Stimulated activated CD4-positive, alpha-beta T cell treated with anti-CD3 and anti-CD28 coated beads, Interleukin-2, amount 100 ng/mL, for 4 hours (primary cell): Measurements from ENCODE around the gene PLK3.
"Not testable (repeated sequence)": the region's sequence is repeated elsewhere in the genome, so short reads cannot be mapped to it uniquely, and the experiment has no call there.

Experiments used
- DNase-seq: peaks from one replicate; pipeline ENCODE4 v3.0.0-alpha.2; 2020; ENCODE audit warnings: low read depth

Gene PLK3

DNA sequence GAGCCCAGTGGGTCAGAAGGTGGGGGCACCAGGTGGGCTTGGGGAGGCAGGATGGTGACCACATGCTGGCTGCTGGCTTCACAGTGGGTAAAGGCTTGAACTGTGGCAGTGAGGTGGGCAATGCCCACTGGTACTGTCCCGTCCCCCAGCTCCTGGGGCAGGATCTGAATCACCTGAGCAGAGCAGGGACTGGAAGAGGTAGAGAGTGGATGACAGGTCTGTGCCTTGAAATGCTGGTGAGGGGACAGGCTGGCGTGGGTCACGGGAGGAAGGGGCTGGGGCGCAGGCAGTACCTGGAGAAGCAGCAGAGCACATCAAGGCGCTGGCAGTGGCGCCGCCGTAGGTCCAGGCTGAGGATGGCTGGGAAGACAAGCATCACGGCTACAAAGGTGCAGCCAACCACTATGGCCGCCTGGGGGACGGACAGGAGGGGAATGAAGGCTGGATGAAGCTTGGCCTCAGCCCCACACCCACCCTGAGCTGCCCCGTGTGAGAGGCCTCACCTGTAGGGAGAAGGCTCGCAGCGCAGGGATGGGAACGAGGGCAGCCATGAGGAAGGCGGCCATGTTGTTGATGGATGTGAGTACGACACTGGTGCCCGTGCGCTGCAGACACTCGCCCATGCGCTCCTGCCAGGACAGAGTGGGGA is 27.9 kb downstream of the PLK3 start:
- DNase-seq: no peak

DNA sequence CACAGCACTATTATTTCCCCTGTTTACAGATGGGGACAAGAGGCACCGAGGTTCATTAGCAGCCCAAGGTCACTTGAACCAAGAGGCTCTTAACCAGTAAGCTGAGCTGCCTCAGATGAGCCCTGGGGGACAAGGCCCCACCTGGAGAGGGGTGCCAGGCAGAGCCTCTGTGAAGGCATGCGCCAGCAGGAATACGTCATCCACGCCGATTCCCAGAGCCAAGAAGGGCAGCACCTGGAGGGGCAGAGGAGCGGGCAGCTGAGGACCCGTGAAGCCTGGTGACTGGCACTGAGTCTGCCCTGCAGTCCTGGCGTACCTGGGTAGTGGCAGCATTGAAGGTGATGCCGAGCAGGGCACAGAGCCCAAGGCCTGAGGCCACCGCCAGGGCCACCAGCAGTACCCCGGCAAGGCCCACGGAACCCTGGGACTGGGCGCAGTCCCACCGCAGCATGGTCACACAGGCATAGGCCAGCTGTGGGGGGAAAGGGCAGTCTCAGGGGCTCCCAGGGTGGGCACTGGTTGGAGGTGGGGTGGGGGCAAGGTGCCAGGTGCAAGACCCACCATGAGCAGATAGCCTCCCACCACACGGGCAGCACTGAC is 28.8 kb downstream of the PLK3 start:
- DNase-seq: no peak

DNA sequence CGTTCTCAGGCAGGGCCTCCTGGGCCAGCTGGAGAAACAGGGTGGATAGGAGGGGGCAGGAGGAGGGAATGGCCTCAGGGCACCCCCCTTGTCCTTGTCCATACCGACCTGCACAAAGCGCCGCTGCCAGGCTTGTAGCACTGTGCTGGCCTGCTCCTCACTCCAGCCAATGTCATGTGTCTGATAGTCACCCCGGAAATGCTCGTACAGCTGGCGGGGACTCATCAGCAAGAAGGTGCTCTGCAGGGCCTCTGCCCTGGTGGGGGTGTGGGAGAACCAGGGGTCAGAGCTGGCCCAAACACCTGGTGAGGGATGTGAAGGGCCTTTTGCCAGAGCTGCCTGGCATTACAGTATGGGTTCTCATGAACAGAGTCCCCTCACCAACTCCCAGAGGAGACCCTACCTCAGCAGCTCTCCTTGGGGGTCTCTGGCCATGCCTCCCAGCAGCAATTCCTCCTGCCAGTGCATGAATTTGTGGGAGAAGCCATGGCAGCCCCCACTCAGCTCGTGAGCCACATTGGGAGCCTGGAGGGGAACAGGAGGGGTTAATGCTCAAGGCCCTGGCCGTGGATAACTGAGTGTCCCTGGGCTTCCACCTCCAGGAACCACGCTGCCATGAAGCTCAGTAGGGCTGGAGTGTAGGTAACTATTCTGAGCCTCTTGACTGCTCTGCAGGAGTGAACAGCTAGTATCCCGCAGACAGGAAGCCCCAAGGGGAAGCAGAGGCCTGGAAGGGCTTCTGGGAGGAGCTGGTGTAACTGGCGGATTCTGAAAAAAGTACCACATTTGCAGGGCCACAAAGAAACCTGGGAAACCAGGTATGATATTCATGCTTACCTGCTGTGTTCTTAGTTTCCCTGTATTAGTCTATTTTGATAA is 29.6 kb downstream of the PLK3 start:
- DNase-seq: no peak

DNA sequence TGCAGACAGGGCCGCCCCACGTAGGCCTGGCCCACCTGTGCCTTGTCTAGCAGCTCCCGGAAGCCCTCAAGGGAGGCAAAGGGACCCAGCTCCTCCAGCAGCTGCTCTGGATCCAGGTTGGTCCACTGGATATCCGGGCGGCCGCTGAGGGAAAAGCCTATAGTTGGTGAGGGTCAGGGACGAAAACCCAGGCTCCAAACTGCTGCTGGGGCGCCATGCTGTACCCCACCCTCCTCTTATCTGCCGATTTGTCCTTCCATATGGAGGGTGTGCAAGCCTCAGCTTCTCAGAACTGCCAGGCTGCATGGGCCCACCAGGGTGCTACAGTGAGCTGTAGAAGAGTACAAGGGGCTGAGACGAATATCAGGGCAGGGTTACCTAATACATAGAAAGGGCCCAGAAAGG is 30.7 kb downstream of the PLK3 start:
- DNase-seq: no peak

DNA sequence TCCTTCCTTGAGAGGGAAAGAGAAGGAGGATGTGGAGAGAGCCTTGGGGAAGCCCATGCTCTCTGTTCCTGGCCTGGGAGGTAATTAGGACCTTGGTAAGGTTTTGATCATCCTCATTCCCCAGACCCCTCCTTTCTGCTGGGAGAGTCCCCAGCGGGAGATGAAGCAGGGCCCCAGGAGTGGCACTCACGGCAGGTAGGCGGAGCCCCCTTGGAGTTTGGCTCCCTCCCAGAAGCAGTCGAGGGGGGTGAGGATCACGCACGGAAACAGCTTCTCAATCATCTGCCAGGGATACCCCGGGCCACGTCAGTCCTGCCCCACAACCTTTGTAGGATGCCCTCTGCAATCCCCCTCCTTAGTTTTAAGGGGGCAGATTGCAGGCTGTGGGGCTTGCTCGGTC is 31.3 kb downstream of the PLK3 start:
- no peak for DNase-seq

DNA sequence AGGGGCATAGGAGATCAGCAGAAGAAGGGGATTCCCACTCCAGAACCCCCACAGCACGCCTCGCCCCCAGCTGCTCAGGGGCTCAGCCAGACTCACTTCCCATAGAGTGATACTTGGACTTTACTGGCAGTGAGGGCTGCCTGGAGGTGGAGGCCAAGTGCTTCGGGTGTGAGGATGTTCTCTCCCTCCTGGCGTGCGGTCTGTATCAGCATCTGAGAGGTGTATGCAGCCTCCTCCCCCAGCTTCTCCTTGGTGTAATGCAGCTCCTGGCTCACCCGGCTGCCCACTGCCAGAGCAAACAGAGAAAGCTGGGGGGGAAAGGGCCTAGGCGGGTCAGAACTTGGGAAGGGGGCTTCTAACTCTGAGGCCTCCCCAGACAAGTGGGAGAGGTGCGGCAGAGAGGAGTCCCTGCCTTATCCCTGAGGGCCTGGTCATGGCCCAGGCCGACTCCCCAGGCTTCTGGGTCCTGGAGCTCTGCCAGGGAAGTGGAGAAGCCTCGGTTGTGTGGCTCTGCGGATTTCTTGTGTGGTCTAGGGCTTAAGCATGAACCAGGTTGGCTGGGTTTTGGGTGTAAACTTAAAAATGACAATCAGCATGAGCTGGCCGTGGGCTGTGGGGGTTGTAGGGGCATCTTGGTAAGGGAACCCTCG is 32.0 kb downstream of the PLK3 start:
- no peak for DNase-seq

DNA sequence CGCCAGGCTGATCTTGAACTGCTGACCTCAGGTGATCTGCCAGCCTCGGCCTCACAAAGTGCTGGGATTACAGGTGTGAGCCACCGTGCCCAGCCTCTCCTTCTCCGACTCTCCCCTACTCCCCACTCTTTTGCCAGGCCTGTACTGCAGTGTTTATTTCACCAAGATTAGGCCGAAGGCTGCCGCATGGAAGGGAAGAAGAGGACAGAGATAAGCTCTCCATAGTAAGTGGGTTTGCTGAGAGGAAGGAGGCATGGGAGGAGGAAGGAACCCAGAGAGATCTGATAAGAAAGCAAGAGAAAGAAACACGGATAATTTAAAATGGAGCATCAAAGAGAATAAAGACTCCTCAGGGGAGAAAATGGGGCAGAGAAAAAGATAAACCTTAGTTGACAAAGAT is 34.2 kb downstream of the PLK3 start:
- no peak for DNase-seq

DNA sequence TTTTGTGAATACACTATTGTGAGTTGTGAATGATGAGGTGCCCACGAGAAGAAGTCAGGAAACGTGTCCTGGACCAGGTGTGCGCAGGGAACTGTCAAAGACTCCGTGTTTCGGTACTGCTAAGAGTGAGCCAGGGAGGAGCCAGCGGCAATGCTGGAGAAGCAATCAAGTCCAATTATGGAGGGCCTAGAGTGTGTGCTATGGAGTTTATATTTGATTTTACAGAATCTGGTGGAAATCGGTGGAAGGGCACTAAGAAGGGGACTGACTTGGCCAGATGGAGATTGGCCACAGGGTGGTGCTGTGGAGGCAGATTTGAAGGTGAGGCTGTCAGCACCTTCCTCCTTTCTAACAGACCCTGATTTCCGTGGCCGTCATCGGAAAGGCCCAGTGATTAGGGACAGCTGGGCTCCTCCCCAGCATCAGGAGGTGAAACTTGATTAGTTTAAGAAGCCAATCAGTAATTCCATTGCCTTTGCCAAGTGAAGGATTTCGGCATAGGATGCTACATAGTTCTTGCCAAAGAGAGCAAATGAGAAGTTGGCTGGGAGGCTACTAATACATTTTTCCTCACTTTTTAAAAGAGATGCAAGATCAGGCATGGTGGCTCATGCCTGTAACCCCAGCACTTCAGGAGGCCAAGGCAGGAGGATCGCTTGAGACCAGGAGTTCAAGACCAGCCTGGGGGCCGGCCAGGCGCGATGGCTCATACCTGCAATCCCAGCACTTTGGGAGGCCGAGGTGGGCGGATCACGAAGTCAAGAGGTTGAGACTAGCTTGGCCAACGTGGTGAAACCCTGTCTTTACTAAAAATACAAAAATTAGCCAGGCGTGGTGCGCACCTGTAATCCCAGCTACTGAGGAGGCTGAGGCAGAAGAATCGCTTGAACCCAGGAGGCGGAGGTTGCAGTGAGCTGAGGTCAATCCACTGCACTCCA is 35.8 kb downstream of the PLK3 start:
- DNase-seq: peak; percentile 78

DNA sequence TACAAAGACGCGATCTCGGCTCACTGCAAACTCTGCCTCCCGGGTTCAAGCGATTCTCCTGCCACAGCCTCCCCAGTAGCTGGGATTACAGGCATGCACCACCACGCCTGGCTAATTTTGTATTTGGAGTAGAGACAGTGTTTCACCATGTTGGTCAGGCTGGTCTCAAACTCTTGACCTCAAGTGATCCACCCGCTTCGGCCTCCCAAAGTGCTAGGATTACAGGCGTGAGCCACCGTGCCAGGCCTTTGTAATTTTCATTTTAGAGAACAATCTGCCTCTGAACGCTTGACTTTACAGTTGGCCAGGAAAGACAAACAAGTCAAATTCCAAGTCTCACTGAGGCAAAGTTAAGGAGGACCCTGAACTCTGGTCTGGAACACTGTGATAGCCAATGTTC is 38.1 kb downstream of the PLK3 start:
- not testable (repeated sequence) for DNase-seq

DNA sequence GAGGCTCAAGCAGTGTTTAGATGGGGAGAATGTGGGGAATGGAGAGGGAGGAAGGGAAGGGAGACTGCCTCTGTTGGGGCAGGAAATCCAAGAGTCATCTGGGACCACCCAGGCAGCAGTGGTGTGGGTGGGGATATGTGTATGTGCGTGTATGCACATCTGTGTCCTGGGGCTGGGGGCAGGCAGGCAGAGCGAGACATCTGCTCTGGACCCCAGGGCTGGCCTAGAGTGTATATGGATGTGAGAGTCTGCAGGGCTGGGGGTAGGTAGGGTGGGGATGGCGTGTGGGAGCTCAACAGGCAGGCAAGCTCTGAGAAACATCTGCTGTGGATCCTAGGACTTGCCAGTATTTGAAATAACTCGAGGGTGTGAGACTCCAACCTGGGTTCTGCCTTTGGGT is 39.4 kb downstream of the PLK3 start:
- no peak for DNase-seq

DNA sequence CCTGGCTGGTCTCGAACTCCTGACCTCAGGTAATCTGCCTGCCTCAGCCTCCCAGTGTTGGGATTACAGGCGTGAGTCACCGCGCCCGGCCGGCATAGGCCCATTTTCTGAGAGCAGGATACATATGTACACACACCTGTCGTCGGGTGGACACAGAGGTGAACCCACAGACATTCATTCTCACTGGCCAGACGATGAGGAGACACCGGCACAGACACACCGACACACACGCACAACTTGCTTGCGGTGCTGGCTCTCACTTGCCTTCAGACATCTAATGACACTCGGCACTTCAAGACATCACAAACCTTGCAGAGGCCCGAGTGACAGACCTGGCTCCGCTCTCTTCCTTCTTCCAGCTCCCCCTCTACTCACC is 42.3 kb downstream of the PLK3 start:
- no peak for DNase-seq

DNA sequence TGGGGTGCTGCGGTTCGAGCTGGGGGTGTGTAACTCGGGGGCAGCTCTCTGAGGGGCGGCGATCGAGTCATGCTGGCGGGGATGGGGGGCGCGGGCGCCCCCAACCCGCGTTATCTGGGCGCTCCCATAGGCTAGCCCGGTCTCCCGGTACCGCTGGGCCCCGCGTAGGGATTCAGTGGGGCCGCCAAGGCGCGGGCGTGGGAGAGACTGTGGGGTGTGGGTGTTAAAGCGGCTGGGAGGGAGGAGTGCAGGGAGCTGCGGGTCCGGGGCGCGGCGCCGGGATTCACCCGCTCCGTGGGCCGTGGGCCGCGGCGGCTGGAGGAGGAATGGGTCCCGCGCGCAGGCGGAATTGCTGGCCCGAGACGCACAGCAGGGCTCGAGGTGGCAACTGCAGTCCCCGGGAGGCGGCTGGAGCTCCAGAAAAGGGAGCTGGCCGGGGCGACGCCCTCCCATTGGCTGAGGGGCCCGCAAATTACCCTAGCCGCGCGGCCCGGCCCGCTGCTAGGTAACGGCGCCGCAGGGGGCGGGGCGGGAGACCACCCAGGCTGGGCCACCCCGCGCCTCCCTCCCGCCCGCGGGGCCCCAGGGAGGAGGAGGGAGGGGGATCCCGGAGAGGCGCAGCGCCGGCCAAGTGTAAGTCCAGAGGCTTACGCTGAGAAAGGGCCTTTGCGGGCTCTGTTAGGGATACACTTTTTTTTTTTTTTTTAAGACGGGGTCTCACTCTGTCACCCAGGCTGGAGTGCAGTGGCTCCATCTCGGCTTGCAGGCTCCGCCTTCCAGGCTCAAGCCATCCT is 42.9 kb downstream of the PLK3 start, which contains the start of gene PTCH2:
Gene PTCH2, minus strand, starts transcription at position 392 of the 794 bp plus-strand sequence. Its CDS starts 321 bp downstream, at position 71.
- DNase-seq: no peak

DNA sequence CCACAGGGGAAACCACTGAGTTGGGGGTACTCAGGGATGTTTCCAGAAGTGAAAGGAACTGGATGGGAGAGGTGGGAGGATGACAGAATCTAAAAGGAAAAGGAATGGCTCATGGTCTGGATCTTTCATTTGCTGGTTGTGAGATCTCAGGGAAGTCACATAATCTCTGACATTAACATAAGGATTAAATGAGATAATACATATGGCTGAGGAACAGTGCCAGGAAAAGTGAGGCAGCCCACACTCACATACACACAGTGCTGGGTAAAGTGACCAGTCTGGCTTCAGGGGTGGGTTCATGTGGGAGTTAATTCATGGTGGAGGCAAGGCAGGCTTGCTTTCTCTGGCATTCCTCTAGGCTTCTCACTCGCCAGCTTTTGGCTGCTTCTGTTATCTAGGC is 46.8 kb downstream of the PLK3 start:
- DNase-seq: no peak

DNA sequence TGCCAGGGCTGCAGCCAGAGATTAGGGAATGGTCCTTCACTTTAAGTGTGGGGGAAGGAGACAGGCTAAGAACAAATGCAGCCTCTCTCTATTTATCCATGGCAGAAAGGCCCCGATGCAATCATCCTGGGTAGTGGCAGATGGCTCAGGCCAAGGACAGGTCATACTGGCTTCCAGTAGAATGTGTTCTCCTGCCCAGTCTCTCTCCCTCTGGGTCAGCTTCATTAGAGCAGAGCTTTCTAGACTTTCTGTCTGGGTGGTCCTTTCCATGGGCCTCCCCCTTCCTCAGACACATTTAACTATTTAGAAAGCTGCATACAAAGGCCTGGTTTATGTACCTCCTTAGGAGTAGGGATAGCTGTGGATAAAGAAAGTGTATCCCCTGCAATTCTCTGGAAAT is 47.7 kb downstream of the PLK3 start:
- no peak for DNase-seq

DNA sequence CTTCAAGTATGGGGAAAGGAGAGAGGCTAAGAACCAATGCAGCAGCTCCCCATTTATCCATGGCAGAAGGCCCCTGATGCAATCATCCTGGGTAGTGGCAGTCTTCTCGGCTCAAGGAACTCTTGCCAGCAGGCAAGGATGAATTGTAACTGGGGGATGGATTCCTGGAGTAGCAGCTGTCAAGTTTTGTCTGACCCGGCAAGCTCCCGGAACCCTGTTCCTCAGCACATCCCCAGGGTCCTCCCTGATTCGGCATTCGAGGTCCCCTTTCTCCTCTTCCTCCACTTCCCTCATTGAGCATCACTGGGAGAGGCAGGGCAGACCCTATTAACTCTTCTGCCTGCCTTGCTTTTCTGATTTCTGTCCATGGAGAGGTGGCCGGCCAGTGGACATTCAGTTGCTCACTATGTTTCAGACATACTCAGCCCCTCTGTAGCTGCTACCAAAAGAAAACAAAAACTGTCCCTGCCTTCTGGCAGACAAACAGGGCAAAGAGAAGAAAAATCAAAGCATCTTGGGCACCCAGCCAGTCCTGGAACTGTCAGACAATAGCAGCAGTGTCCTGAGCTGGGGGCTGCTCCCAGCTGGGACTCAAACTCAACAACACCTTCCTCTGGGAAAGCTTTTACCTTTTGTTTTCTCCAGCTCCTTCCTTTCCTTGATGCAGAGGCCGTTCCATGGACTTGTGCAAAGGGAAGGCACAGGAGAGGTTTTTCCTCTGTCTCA is 48.4 kb downstream of the PLK3 start:
- DNase-seq: no peak

DNA sequence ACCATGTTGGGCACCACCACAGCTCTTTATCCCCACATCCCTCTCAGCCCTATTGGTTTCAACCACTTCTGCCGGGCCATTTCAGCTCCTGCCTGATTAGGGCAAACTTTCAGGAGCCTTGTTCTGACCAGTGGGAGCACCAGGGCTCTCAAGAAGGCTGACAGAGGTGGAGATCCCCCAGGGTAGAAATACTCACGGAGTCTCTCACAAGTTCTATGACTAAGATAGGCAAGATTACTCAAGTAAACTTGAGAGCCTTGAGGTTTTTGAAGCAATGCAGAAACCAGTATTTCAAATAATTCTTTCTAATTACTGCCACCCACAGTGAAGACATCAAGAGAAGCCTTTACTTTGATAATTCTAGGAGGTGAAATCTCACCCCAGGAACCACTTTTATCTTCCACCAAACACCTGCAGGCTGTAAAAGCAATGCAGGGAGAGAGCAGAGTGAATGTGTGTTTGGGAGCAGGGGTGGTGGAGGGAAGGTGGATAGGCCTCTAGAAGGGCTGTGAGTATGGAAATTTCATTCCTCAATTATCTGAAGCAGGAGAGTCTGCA is 49.5 kb downstream of the PLK3 start:
- no peak for DNase-seq

DNA sequence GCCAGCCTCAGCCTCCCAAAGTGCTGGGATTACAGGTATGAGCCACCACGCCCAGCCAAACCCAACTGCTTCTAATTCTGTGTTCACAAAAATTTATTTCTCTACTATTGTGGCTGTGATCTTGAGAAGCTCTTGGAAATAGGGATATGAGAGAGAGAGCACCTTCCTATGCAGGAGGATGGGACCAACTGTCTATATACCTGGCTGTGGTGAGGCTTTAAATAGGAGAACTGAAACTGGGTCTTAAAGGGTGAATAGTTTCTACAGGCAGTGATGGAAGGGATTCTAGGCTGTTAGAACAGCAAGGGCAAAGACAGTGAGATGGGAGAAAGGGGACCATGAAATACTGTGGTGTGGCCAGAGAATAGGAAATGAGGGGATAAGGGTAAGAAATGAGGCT is 51.1 kb downstream of the PLK3 start:
- DNase-seq: no peak

DNA sequence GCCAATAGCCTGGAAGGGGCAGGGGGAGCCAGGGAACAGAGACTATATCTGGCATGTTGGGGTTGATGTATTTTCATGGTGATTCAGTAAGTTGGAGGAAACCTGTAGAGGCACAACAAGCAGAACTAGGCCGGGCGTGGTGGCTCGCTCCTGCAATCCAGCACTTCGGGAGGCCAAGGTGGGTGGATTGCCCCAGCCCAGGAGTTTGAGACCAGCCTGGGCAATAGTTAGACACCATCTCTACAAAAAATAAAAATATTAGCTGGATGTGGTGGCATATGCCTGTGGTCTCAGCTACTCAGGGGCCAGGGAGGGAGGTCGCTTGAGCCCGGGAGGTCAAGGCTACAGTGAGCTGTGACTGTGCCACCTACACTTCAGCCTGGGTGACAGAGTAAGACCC is 53.0 kb downstream of the PLK3 start:
- DNase-seq: no peak

DNA sequence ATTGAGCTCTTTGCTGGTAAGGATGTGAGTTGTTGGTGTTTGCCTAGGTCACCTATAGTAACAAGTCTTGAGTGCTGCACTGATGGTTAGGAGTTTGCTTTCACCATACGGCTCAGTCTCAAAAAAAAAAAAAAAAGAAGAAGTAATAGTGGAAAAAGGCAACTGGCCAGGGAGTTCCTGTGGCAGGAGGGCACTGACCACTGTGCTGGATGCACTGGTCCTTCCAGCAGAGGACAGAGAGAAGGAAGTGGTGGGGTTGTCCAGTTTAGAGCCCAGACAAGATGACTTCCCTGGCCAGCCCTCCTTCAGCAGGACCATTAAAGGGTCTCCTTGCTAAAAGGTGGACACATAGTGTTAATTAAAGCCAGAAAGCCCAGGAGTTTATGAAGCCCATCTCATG is 54.8 kb downstream of the PLK3 start:
- no peak for DNase-seq
